Measurements from ENCODE around the gene GDF9.

DNA sequence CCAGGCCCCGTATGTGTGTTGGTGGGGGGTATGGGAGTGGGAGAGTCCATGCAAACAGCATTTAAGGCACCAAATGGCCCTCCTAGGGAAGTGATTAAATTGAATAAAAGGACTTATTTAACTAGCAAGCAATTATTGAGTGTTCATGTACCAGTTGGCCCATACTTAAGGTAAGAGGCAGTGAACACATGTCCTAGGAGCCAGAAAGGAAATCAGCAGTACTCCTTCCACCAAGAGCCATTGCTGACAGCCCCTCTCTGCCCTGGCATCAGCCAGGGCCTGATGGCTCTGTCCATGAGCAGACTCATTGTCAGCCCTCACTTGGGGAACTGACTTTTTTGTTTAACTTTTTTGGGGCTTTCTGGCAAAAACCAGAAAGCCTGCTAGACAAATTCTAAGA, 25.4 kb downstream of the GDF9 start:
- TF ChIP-seq POLR2A (IDR thresholded peaks at IDR 0.05) (no peak), CTCF (IDR thresholded peaks at IDR 0.05 in 8 of 11, conservative IDR thresholded peaks at IDR 0.05 in 3 of 11) (no peak), POLR2AphosphoS5 (IDR thresholded peaks at IDR 0.05) (no peak)
